ENCODE data around the gene PPP2R1A.
"Not testable (repeated sequence)": the region's sequence is repeated elsewhere in the genome, so short reads cannot be mapped to it uniquely, and the experiment has no call there.

The PPP2R1A gene

GRCh38 chr19:52234406-52234805 lies 44.6 kb downstream of the PPP2R1A start:
- no peak for TF ChIP-seq CTCF (IDR thresholded peaks at IDR 0.05; ENCODE audit: low read depth, low read length, missing control alignments)
- H3K36me3 ChIP-seq (replicated peaks) = no peaks in the 10 kb centered on the region
- no peak overlapping the region for H3K4me3 ChIP-seq (ENCODE audit: low read depth, low read length)
- H3K27ac ChIP-seq = no peak overlapping the region
- no peaks in the 10 kb centered on the region for H3K27me3 ChIP-seq (replicated peaks)
- in situ Hi-C loops (cut with HindIII; ENCODE audit: low pct_ligation_motif_present, low sequenced_read_pairs) = no loop called here
- no peak for DNase-seq

GRCh38 chr19:52237197-52237596 lies 47.3 kb downstream of the PPP2R1A start:
- in situ Hi-C loops (cut with HindIII; ENCODE audit: low pct_ligation_motif_present, low sequenced_read_pairs) = no loop called here
- DNase-seq = peak; percentile 6

GRCh38 chr19:52237771-52238400 lies 48.0 kb downstream of the PPP2R1A start:
- Histone ChIP-seq H3K27me3 (replicated peaks) (no peaks in the 10 kb centered on the region), H3K4me3 (ENCODE audit: low read depth, low read length) (no peak overlapping the region), H3K27ac (no peak overlapping the region), H3K36me3 (replicated peaks) (no peaks in the 10 kb centered on the region)
- in situ Hi-C loops (cut with HindIII; ENCODE audit: low pct_ligation_motif_present, low sequenced_read_pairs) = no loop called here
- peak; percentile 68 for DNase-seq
- peak; percentile 92 for TF ChIP-seq CTCF (IDR thresholded peaks at IDR 0.05; ENCODE audit: low read depth, low read length, missing control alignments)

More at GRCh38 chr19:52237197-52237596, 47.3 kb downstream of the PPP2R1A start:
- H3K27ac ChIP-seq = no peak overlapping the region
- no peak for TF ChIP-seq CTCF (IDR thresholded peaks at IDR 0.05; ENCODE audit: low read depth, low read length, missing control alignments)
- no peak overlapping the region for H3K4me3 ChIP-seq (ENCODE audit: low read depth, low read length)
- no peaks in the 10 kb centered on the region for H3K27me3 ChIP-seq (replicated peaks)
- H3K36me3 ChIP-seq (replicated peaks) = no peaks in the 10 kb centered on the region

GRCh38 chr19:52244021-52244420 lies 54.2 kb downstream of the PPP2R1A start:
- H3K27ac ChIP-seq = no peak overlapping the region
- no peaks in the 10 kb centered on the region for H3K27me3 ChIP-seq (replicated peaks)
- in situ Hi-C loops (cut with HindIII; ENCODE audit: low pct_ligation_motif_present, low sequenced_read_pairs) = no loop called here
- no peaks in the 10 kb centered on the region for H3K36me3 ChIP-seq (replicated peaks)
- no peak overlapping the region for H3K4me3 ChIP-seq (ENCODE audit: low read depth, low read length)
- no peak for TF ChIP-seq CTCF (IDR thresholded peaks at IDR 0.05; ENCODE audit: low read depth, low read length, missing control alignments)
- no peak for DNase-seq

GRCh38 chr19:52248241-52248640 lies 58.4 kb downstream of the PPP2R1A start:
- Histone ChIP-seq H3K4me3 (ENCODE audit: low read depth, low read length) (no peak overlapping the region), H3K27ac (no peak overlapping the region), H3K27me3 (replicated peaks) (no peaks in the 10 kb centered on the region), H3K36me3 (replicated peaks) (no peaks in the 10 kb centered on the region)
- peak; percentile 59 for TF ChIP-seq CTCF (IDR thresholded peaks at IDR 0.05; ENCODE audit: low read depth, low read length, missing control alignments)
- in situ Hi-C loops (cut with HindIII; ENCODE audit: low pct_ligation_motif_present, low sequenced_read_pairs) = no loop called here
- DNase-seq = peak; percentile 50

GRCh38 chr19:52258426-52258825 lies 68.6 kb downstream of the PPP2R1A start:
- no peaks in the 10 kb centered on the region for H3K36me3 ChIP-seq (replicated peaks)
- H3K27me3 ChIP-seq (replicated peaks) = no peaks in the 10 kb centered on the region
- peak; percentile 6 for DNase-seq
- no peak overlapping the region for H3K4me3 ChIP-seq (ENCODE audit: low read depth, low read length)
- in situ Hi-C loops (cut with HindIII; ENCODE audit: low pct_ligation_motif_present, low sequenced_read_pairs) = no loop called here
- no peak for TF ChIP-seq CTCF (IDR thresholded peaks at IDR 0.05; ENCODE audit: low read depth, low read length, missing control alignments)
- H3K27ac ChIP-seq = no peak overlapping the region

GRCh38 chr19:52265556-52265955 lies 75.7 kb downstream of the PPP2R1A start:
- H3K4me3 ChIP-seq (ENCODE audit: low read depth, low read length); H3K36me3 ChIP-seq (replicated peaks); H3K27ac ChIP-seq; H3K27me3 ChIP-seq (replicated peaks); in situ Hi-C loops (cut with HindIII; ENCODE audit: low pct_ligation_motif_present, low sequenced_read_pairs); DNase-seq: not testable (repeated sequence)
